ENCODE results near the gene ABCC3.

The ABCC3 gene

DNA sequence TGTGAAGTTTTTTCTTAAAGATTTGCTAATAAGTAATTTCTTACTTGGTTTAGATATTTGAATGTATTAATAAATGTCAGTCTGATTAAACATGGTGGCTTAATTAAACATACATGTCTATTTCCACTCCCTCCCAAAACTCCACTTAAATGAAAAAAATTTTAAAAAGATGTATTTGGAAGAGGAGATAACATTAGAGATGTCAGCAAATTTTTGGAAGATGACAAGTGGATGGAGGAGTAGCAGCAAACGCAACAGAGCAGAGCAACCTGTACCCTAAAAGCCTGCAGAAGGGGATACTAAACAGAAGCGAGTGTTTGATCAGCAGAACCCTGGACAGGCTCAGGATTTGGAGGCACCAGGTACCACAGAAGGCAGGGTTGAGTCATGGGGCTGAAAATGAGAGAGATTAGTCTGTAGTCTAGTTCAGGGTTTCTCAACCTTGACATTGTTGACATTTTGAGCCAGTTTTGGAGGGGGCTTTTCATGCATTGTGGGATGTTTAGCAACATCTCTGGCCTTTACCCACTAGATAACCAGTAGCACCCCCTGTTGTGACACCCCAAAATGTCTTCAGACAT is 102.5 kb downstream of the ABCC3 start:
- DNase-seq (ENCODE audit: low read depth) = no peak

DNA sequence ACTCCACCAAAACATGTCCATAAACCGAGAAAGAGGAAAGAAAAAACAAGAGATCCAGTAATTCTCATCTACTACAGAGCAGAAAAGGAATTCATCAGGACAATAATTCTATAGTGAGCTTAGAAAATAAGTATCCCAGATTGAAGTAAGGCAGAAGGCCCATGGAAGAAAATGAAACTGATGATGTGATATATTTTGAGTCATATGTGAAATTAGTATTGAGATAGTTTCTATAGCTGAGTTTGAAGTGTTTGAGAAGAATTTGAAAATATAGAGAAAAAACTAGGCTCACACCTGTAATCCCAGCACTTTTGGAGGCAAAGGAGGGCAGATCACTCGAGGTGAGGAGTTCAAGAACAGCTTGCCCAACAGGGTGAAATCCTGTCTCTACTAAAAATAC is 104.4 kb downstream of the ABCC3 start:
- no peak for DNase-seq (ENCODE audit: low read depth)

All from stimulated activated CD4-positive, alpha-beta T cell treated with anti-CD3 and anti-CD28 coated beads, Interleukin-2, amount 100 ng/mL, for 4 hours (primary cell).